Skeletal muscle cell (primary cell): Measurements from ENCODE around the gene ATF6.
A peak's percentile ranks its signal among the peaks of the same experiment; 100 is the strongest.
"Not testable (repeated sequence)": the region's sequence is repeated elsewhere in the genome, so short reads cannot be mapped to it uniquely, and the experiment has no call there.

ENCODE experiments used
- DNase-seq: peaks from one replicate; pipeline ENCODE4 v3.0.0-alpha.2; 2010; ENCODE audit warnings: low read depth
- H3K4me3 ChIP-seq: 2 replicates; pipeline ENCODE4 v1.5.1; 2011; ENCODE audit warnings: low read depth, mild to moderate bottlenecking, control low read depth, low read length, moderate library complexity

The ATF6 gene

GRCh38 chr1:161766102-161766981 lies at the start of gene ATF6:
TSS of gene ATF6 (plus strand) at chr1:161766320. CDS start at chr1:161766361, 41 bp downstream.
- H3K4me3 ChIP-seq: peak within 1 kb of the TSS; percentile 96
- DNase-seq: peak; percentile 86

- no peak overlapping the region for H3K4me3 ChIP-seq
- no peak for DNase-seq
Observed at GRCh38 chr1:161718559-161719324, 47.4 kb upstream of the ATF6 start.

GRCh38 chr1:161719325-161719611 lies 46.9 kb upstream of the ATF6 start:
- no peak for DNase-seq
- H3K4me3 ChIP-seq: no peak overlapping the region

GRCh38 chr1:161720422-161720821 lies 45.7 kb upstream of the ATF6 start:
- DNase-seq: no peak
- no peak overlapping the region for H3K4me3 ChIP-seq

- no peak within 1 kb of the TSS for H3K4me3 ChIP-seq
- DNase-seq: no peak
Observed at GRCh38 chr1:161720956-161721737, 45.0 kb upstream of the ATF6 start, which contains the start of gene FCRLB. TSS of gene FCRLB (plus strand) at chr1:161721544. CDS start at chr1:161722673, 1,129 bp downstream.

GRCh38 chr1:161721738-161722343 lies 44.3 kb upstream of the ATF6 start:
- H3K4me3 ChIP-seq: no peak overlapping the region
- DNase-seq: peak; percentile 67

GRCh38 chr1:161722406-161722805 lies 43.7 kb upstream of the ATF6 start:
- no peak overlapping the region for H3K4me3 ChIP-seq
- DNase-seq: no peak

GRCh38 chr1:161723459-161724141 lies 42.5 kb upstream of the ATF6 start:
- no peak for DNase-seq
- no peak overlapping the region for H3K4me3 ChIP-seq

GRCh38 chr1:161725258-161725907 lies 40.7 kb upstream of the ATF6 start:
- H3K4me3 ChIP-seq: peak overlapping the region; percentile 72
- not testable (repeated sequence) for DNase-seq

- H3K4me3 ChIP-seq: peak overlapping the region; percentile 72
- no peak for DNase-seq
Observed at GRCh38 chr1:161725908-161726472, 40.1 kb upstream of the ATF6 start.

- peak overlapping the region; percentile 72 for H3K4me3 ChIP-seq
- no peak for DNase-seq
Observed at GRCh38 chr1:161726473-161727255, 39.5 kb upstream of the ATF6 start.

GRCh38 chr1:161727256-161727924 lies 38.7 kb upstream of the ATF6 start:
- DNase-seq: peak; percentile 68
- H3K4me3 ChIP-seq: peak overlapping the region; percentile 72

GRCh38 chr1:161728376-161729226 lies 37.5 kb upstream of the ATF6 start:
- no peak overlapping the region for H3K4me3 ChIP-seq
- DNase-seq: no peak

GRCh38 chr1:161730050-161730564 lies 36.0 kb upstream of the ATF6 start:
- DNase-seq: no peak
- no peak overlapping the region for H3K4me3 ChIP-seq

- DNase-seq: no peak
- no peak overlapping the region for H3K4me3 ChIP-seq
Observed at GRCh38 chr1:161731241-161731640, 34.9 kb upstream of the ATF6 start.
